ENCODE measurements around the gene ADRB2.

Gene ADRB2

DNA sequence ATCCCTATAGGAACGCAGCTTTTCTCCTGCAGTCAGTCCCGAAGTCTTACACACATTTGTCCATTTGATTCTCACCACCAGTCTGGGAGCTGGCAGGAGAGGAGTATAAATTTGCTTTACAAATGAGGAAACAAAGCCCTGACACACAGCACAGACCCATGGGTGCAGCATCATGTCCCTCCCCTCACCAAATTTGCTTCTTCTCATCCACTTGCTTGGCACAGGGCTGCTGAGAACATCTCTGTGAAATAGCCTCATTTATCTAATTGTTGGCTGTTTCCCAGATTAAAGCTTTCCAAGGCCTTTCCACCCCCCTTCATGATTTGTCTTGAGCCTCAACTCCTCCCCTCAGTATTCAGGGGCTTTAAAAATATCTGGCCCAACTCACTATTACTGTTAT lies 11.3 kb upstream of the ADRB2 start:
- H3K4me2 ChIP-seq (ENCODE audit: low read length) = no peak overlapping the region
- TF ChIP-seq, protein P1, sequence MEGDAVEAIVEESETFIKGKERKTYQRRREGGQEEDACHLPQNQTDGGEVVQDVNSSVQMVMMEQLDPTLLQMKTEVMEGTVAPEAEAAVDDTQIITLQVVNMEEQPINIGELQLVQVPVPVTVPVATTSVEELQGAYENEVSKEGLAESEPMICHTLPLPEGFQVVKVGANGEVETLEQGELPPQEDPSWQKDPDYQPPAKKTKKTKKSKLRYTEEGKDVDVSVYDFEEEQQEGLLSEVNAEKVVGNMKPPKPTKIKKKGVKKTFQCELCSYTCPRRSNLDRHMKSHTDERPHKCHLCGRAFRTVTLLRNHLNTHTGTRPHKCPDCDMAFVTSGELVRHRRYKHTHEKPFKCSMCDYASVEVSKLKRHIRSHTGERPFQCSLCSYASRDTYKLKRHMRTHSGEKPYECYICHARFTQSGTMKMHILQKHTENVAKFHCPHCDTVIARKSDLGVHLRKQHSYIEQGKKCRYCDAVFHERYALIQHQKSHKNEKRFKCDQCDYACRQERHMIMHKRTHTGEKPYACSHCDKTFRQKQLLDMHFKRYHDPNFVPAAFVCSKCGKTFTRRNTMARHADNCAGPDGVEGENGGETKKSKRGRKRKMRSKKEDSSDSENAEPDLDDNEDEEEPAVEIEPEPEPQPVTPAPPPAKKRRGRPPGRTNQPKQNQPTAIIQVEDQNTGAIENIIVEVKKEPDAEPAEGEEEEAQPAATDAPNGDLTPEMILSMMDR (IDR thresholded peaks at IDR 0.05; ENCODE audit: low read length) = no peak
- TF ChIP-seq EZH2 (IDR thresholded peaks at IDR 0.05; ENCODE audit: borderline replicate concordance, low read length) = no peak
- no peaks in the 10 kb centered on the region for H3K27me3 ChIP-seq (ENCODE audit: insufficient read depth, low read length)

DNA sequence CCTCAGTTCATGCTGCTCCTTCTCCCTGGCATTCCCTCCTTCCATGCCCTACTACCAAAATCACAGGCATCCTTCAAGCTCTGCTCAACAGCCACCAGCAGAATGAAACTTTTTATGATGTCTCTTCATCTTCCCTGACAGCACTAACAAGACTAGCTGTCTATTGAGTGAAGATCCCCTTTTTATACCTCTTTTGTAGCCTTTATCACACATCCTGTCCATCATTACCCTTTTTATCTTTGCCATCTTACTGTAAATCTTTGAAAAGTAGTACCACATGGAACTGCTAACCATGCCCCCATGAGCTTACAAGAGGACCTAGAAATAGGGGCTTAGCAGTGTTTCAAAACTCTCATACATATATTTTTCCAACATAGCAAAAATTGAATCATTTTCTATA lies 10.8 kb upstream of the ADRB2 start:
- Histone ChIP-seq H3K9ac (ENCODE audit: low read length) (no peak overlapping the region), H3K79me2 (ENCODE audit: insufficient read depth, low read length) (no peaks in the 10 kb centered on the region), H4K20me1 (ENCODE audit: insufficient read depth, low read length) (no peaks in the 10 kb centered on the region), H3K4me3 (ENCODE audit: low read depth, low read length, poor library complexity, severe bottlenecking) (no peak overlapping the region), H2AFZ (ENCODE audit: low read length) (no peak overlapping the region), H3K9me2 (ENCODE audit: low read depth, low read length) (no peaks in the 10 kb centered on the region), H3F3A (ENCODE audit: insufficient read depth, low read length) (no peaks in the 10 kb centered on the region), H3K27ac (ENCODE audit: low read depth, low read length, poor library complexity, severe bottlenecking) (no peak overlapping the region), H3K9me3 (ENCODE audit: low read length) (no peaks in the 10 kb centered on the region), H3K4me1 (ENCODE audit: insufficient read depth, low read length, severe bottlenecking) (peaks cover 2% of the 10 kb centered on the region), H3K36me3 (ENCODE audit: insufficient read depth, low read length) (no peaks in the 10 kb centered on the region), H3K4me2 (ENCODE audit: low read length) (no peak overlapping the region), H3K27me3 (ENCODE audit: insufficient read depth, low read length) (no peaks in the 10 kb centered on the region)
- TF ChIP-seq, protein P1 (IDR thresholded peaks at IDR 0.05; ENCODE audit: low read length) = no peak
- TF ChIP-seq EZH2 (IDR thresholded peaks at IDR 0.05; ENCODE audit: borderline replicate concordance, low read length) = no peak

More for the DNA sequence above, 11.3 kb upstream of the ADRB2 start:
- Histone ChIP-seq H3K9me3 (ENCODE audit: low read length) (no peaks in the 10 kb centered on the region), H3K9me2 (ENCODE audit: low read depth, low read length) (no peaks in the 10 kb centered on the region), H3K79me2 (ENCODE audit: insufficient read depth, low read length) (no peaks in the 10 kb centered on the region), H2AFZ (ENCODE audit: low read length) (no peak overlapping the region), H3F3A (ENCODE audit: insufficient read depth, low read length) (no peaks in the 10 kb centered on the region), H3K27ac (ENCODE audit: low read depth, low read length, poor library complexity, severe bottlenecking) (no peak overlapping the region), H3K4me1 (ENCODE audit: insufficient read depth, low read length, severe bottlenecking) (peaks cover 7% of the 10 kb centered on the region), H4K20me1 (ENCODE audit: insufficient read depth, low read length) (no peaks in the 10 kb centered on the region), H3K4me3 (ENCODE audit: low read depth, low read length, poor library complexity, severe bottlenecking) (no peak overlapping the region), H3K36me3 (ENCODE audit: insufficient read depth, low read length) (no peaks in the 10 kb centered on the region), H3K9ac (ENCODE audit: low read length) (no peak overlapping the region)

DNA sequence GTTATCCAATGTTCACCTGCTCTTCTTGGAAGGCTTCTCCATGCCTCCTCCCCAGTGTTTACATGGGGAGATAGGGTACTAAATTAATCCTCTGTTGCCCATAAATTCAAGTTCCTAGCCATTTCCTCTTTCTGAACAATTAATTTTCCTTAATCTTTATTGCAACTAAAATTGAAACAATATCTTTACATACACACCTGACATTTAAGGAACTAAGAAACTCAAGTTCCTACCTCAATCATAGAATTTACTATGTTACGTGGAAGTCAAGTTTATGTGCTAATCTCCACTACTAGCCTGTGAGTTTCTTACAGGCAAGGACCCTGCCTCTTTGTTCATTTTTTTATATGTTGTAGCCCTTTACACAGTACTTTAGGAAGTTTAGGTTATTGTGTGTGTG lies 10.1 kb upstream of the ADRB2 start:
- Histone ChIP-seq H3K79me2 (ENCODE audit: insufficient read depth, low read length) (no peaks in the 10 kb centered on the region), H3K4me2 (ENCODE audit: low read length) (no peak overlapping the region), H3K27ac (ENCODE audit: low read depth, low read length, poor library complexity, severe bottlenecking) (no peak overlapping the region), H3K4me1 (ENCODE audit: insufficient read depth, low read length, severe bottlenecking) (no peaks in the 10 kb centered on the region), H4K20me1 (ENCODE audit: insufficient read depth, low read length) (no peaks in the 10 kb centered on the region), H3K27me3 (ENCODE audit: insufficient read depth, low read length) (no peaks in the 10 kb centered on the region), H3F3A (ENCODE audit: insufficient read depth, low read length) (no peaks in the 10 kb centered on the region), H3K4me3 (ENCODE audit: low read depth, low read length, poor library complexity, severe bottlenecking) (no peak overlapping the region), H3K9ac (ENCODE audit: low read length) (no peak overlapping the region), H3K9me2 (ENCODE audit: low read depth, low read length) (no peaks in the 10 kb centered on the region), H2AFZ (ENCODE audit: low read length) (no peak overlapping the region), H3K36me3 (ENCODE audit: insufficient read depth, low read length) (no peaks in the 10 kb centered on the region), H3K9me3 (ENCODE audit: low read length) (no peaks in the 10 kb centered on the region)
- no peak for TF ChIP-seq EZH2 (IDR thresholded peaks at IDR 0.05; ENCODE audit: borderline replicate concordance, low read length)
- TF ChIP-seq, protein P1 (IDR thresholded peaks at IDR 0.05; ENCODE audit: low read length) = no peak
